Measurements from ENCODE around the gene HYCC1.

Gene HYCC1

DNA sequence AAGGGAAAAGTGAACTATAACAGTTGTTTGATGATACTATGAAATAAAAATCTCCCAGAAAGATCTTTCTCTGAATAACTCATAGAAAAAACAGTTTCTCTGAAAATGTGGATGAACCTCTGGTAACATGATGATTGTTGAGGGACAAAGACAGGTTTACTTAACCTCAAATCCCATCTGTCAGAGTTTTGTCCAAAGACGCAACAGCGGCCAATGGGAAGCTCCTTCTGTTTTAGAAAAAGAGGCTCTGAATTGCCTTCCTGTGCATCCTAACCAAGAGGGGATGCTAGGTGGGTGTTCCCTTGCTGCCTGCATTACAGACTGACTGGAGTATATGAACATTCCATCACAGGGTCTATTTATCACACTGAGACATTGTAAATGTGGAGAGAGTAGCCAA is 8.9 kb upstream of the HYCC1 start:
- TF ChIP-seq, protein P1, sequence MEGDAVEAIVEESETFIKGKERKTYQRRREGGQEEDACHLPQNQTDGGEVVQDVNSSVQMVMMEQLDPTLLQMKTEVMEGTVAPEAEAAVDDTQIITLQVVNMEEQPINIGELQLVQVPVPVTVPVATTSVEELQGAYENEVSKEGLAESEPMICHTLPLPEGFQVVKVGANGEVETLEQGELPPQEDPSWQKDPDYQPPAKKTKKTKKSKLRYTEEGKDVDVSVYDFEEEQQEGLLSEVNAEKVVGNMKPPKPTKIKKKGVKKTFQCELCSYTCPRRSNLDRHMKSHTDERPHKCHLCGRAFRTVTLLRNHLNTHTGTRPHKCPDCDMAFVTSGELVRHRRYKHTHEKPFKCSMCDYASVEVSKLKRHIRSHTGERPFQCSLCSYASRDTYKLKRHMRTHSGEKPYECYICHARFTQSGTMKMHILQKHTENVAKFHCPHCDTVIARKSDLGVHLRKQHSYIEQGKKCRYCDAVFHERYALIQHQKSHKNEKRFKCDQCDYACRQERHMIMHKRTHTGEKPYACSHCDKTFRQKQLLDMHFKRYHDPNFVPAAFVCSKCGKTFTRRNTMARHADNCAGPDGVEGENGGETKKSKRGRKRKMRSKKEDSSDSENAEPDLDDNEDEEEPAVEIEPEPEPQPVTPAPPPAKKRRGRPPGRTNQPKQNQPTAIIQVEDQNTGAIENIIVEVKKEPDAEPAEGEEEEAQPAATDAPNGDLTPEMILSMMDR (IDR thresholded peaks at IDR 0.05; ENCODE audit: insufficient read depth, low read length, poor library complexity, severe bottlenecking) = no peak
- DNase-seq (ENCODE audit: extremely low read depth, insufficient read length) = no peak
- Histone ChIP-seq H3K36me3 (ENCODE audit: control insufficient read depth, insufficient read depth, low read length) (no peaks in the 10 kb centered on the region), H3K27me3 (replicated peaks; ENCODE audit: control insufficient read depth, insufficient read depth, low read length) (no peaks in the 10 kb centered on the region), H3K4me3 (replicated peaks; ENCODE audit: low read depth, low read length) (no peak overlapping the region)

GRCh38 chr7:23022258-23022769 is 8.4 kb upstream of the HYCC1 start:
- no peak for DNase-seq (ENCODE audit: extremely low read depth, insufficient read length)
- no peaks in the 10 kb centered on the region for H3K36me3 ChIP-seq (ENCODE audit: control insufficient read depth, insufficient read depth, low read length)
- H3K4me3 ChIP-seq (replicated peaks; ENCODE audit: low read depth, low read length) = no peak overlapping the region
- TF ChIP-seq, protein P1 (IDR thresholded peaks at IDR 0.05; ENCODE audit: insufficient read depth, low read length, poor library complexity, severe bottlenecking) = no peak
- no peaks in the 10 kb centered on the region for H3K27me3 ChIP-seq (replicated peaks; ENCODE audit: control insufficient read depth, insufficient read depth, low read length)

DNA sequence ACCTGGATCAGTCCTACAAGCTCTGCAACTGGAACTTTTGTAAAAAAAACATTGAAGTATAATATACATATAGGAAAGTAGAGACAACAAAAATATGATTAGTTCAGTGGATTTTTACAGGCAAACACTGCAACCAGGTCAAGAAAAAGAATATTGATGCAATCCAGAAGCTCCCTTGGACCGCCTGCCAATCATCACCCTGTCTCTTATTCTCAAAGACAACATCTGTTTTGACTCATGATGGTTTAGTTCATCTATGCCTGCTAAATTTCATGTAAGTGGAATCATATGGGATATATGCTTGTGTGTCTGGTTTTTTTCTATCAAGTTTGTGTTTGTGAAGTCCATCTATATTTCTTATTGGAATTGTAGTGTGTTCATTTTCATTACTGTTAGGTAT is 7.7 kb upstream of the HYCC1 start:
- TF ChIP-seq, protein P1 (IDR thresholded peaks at IDR 0.05; ENCODE audit: insufficient read depth, low read length, poor library complexity, severe bottlenecking) = no peak
- no peak overlapping the region for H3K4me3 ChIP-seq (replicated peaks; ENCODE audit: low read depth, low read length)
- no peaks in the 10 kb centered on the region for H3K36me3 ChIP-seq (ENCODE audit: control insufficient read depth, insufficient read depth, low read length)
- H3K27me3 ChIP-seq (replicated peaks; ENCODE audit: control insufficient read depth, insufficient read depth, low read length) = no peaks in the 10 kb centered on the region
- no peak for DNase-seq (ENCODE audit: extremely low read depth, insufficient read length)

- Histone ChIP-seq H3K4me3 (replicated peaks; ENCODE audit: low read depth, low read length) (no peak overlapping the region), H3K36me3 (ENCODE audit: control insufficient read depth, insufficient read depth, low read length) (no peaks in the 10 kb centered on the region), H3K27me3 (replicated peaks; ENCODE audit: control insufficient read depth, insufficient read depth, low read length) (no peaks in the 10 kb centered on the region)
- TF ChIP-seq, protein P1 (IDR thresholded peaks at IDR 0.05; ENCODE audit: insufficient read depth, low read length, poor library complexity, severe bottlenecking) = no peak
- no peak for DNase-seq (ENCODE audit: extremely low read depth, insufficient read length)
Observed at GRCh38 chr7:23020742-23021401, 6.9 kb upstream of the HYCC1 start.

GRCh38 chr7:23018750-23019149 is 4.8 kb upstream of the HYCC1 start:
- no peak for DNase-seq (ENCODE audit: extremely low read depth, insufficient read length)
- H3K36me3 ChIP-seq (ENCODE audit: control insufficient read depth, insufficient read depth, low read length) = no peaks in the 10 kb centered on the region
- TF ChIP-seq, protein P1 (IDR thresholded peaks at IDR 0.05; ENCODE audit: insufficient read depth, low read length, poor library complexity, severe bottlenecking) = no peak

More at GRCh38 chr7:23018750-23019149, 4.8 kb upstream of the HYCC1 start:
- Histone ChIP-seq H3K27me3 (replicated peaks; ENCODE audit: control insufficient read depth, insufficient read depth, low read length) (no peaks in the 10 kb centered on the region), H3K4me3 (replicated peaks; ENCODE audit: low read depth, low read length) (no peak overlapping the region)

Data from GM06990 (cell line).